Subcutaneous abdominal adipose tissue (tissue), 5 donors: ENCODE data around the gene DIP2C.

Source experiments
- H3K27ac ChIP-seq: one replicate; pipeline ENCODE4 v1.7.0; 2013; ENCODE audit warnings: low read depth, mild to moderate bottlenecking, inconsistent platforms, low read length, moderate library complexity
- H3K27me3 ChIP-seq, 5 donors: one replicate each; pipeline ENCODE4 v1.7.0; 2013; ENCODE audit warnings: low read length in 5 of 5, inconsistent platforms in 1 of 5; ENCODE audit not compliant: control insufficient read depth in 5 of 5, insufficient read depth in 4 of 5
- H3K36me3 ChIP-seq, 5 donors: one replicate each; pipeline ENCODE4 v1.7.0; 2013; ENCODE audit warnings: low read length in 5 of 5; ENCODE audit not compliant: control insufficient read depth in 5 of 5, insufficient read depth in 5 of 5
- H3K4me1 ChIP-seq, 5 donors: one replicate each; pipeline ENCODE4 v1.7.0; 2013; ENCODE audit warnings: low read length in 5 of 5, mild to moderate bottlenecking in 3 of 5, moderate library complexity in 1 of 5; ENCODE audit not compliant: control insufficient read depth in 5 of 5, insufficient read depth in 5 of 5
- H3K4me3 ChIP-seq, 5 donors: one replicate each; pipeline ENCODE4 v1.7.0; 2013; ENCODE audit warnings: low read length in 5 of 5, low read depth in 1 of 5
- H3K9ac ChIP-seq, 5 donors: one replicate each; pipeline ENCODE4 v1.7.0; 2013; ENCODE audit warnings: low read length in 5 of 5, mild to moderate bottlenecking in 4 of 5, moderate library complexity in 3 of 5
- H3K9me3 ChIP-seq, 5 donors: one replicate each; pipeline ENCODE4 v1.7.0; 2013; ENCODE audit warnings: low read length in 5 of 5; ENCODE audit not compliant: control insufficient read depth in 5 of 5
- donor health status: healthy.
- donor health status: healthy.
- donor health status: healthy.
- donor health status: healthy.
- donor health status: healthy.

The DIP2C gene

DNA sequence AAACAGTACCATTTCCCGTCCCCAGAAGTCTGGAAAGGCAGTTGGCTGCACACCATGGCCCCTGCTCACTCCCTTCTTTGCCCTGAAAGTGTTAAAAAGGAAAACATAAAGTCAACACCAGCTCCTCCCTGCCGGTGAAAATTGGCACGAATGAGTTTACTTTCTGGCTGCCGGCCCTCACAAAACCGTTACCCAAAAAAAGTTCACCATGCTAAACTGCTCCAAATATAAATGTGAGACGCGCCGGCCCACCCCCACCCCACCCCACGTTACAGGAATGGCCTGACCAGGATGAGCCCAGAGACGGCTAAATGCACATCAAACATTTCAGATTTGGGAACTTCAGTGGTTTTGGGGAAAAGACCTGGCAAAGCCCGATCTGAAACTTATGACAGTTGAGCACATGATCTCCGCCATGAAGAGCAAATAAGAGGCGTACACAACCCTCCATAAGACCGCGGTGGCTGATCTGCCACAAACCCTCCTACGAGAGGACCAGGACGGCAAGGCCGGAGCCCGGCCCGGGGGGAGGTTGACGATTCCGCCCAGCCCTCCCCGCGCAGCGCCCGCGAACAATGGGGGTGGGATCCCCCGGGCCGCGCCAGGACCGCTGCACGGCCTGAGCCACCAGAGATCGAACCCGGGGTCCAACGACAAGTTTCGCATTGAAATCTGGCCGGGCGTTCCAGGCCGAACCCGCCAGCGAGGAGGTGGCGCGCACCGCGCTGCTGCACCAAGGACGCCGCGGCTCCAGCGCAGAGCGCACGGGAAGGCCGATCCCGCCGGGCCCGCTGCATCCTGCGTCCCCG is 952 bp downstream of the DIP2C start:
- H3K9ac ChIP-seq = peak overlapping the region in 4 of 5 donors; percentile 63 to 77 (median 72)
- H3K36me3 ChIP-seq = no peaks in the 10 kb centered on the region
- H3K4me1 ChIP-seq = peaks cover 3 to 34% (median 28%) of the 10 kb centered on the region in 5 donors
- H3K9me3 ChIP-seq = no peaks in the 10 kb centered on the region
- H3K4me3 ChIP-seq = peak overlapping the region; percentile 71 to 78 (median 74)
- H3K27ac ChIP-seq = peak overlapping the region; percentile 60
- peaks cover 0 to 4% (median 0%) of the 10 kb centered on the region in 5 donors for H3K27me3 ChIP-seq

GRCh38 chr10:687583-688311 is 1.7 kb downstream of the DIP2C start:
- Histone ChIP-seq H3K9me3 (no peaks in the 10 kb centered on the region), H3K36me3 (no peaks in the 10 kb centered on the region), H3K27ac (peak overlapping the region; percentile 60), H3K27me3 (peaks cover 0 to under 1% (median 0%) of the 10 kb centered on the region in 5 donors), H3K9ac (peak overlapping the region in 4 of 5 donors; percentile 8 to 68 (median 46)), H3K4me1 (peaks cover 3 to 39% (median 34%) of the 10 kb centered on the region in 5 donors), H3K4me3 (peak overlapping the region; percentile 36 to 78 (median 74))

- peaks cover 3 to 44% (median 35%) of the 10 kb centered on the region in 5 donors for H3K4me1 ChIP-seq
- no peaks in the 10 kb centered on the region for H3K9me3 ChIP-seq
- no peaks in the 10 kb centered on the region for H3K27me3 ChIP-seq
- H3K4me3 ChIP-seq = no peak overlapping the region
- H3K27ac ChIP-seq = no peak overlapping the region
- no peaks in the 10 kb centered on the region for H3K36me3 ChIP-seq
- no peak overlapping the region for H3K9ac ChIP-seq
Measured at GRCh38 chr10:686155-686931, 3.1 kb downstream of the DIP2C start.

DNA sequence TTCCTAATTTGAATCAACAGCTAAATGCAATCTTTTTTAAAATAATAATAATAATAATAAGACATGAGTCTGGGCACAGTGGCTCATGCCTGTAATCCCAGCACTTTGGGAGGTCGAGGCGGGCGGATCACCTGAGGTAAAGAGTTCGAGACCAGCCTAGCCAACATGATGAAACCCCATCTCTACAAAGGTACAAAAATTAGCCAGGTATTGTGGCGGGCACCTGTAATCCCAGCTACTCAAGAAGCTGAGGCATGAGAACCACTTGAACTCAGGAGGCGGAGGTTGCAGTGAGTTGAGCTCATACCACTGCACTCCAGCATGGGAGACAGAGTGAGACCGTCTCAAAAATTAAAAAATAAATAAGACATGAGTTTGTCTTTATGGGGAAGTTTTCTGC is 3.9 kb downstream of the DIP2C start:
- H3K9ac ChIP-seq = no peak overlapping the region
- no peak overlapping the region for H3K27ac ChIP-seq
- H3K36me3 ChIP-seq = no peaks in the 10 kb centered on the region
- no peaks in the 10 kb centered on the region for H3K9me3 ChIP-seq
- H3K27me3 ChIP-seq = no peaks in the 10 kb centered on the region
- peaks cover 3 to 48% (median 35%) of the 10 kb centered on the region in 5 donors for H3K4me1 ChIP-seq
- no peak overlapping the region for H3K4me3 ChIP-seq

GRCh38 chr10:683448-684071 is 5.9 kb downstream of the DIP2C start:
- H3K36me3 ChIP-seq = no peaks in the 10 kb centered on the region
- peak overlapping the region in 4 of 5 donors; percentile 4 to 44 (median 24) for H3K4me3 ChIP-seq
- no peaks in the 10 kb centered on the region for H3K9me3 ChIP-seq
- peak overlapping the region in 1 of 5 donors; percentile 5 for H3K9ac ChIP-seq
- peaks cover 3 to 49% (median 33%) of the 10 kb centered on the region in 5 donors for H3K4me1 ChIP-seq
- H3K27me3 ChIP-seq = no peaks in the 10 kb centered on the region
- peak overlapping the region; percentile 24 for H3K27ac ChIP-seq

- Histone ChIP-seq H3K27ac (no peak overlapping the region), H3K4me1 (peaks cover 1 to 43% (median 30%) of the 10 kb centered on the region in 5 donors), H3K9me3 (no peaks in the 10 kb centered on the region), H3K36me3 (no peaks in the 10 kb centered on the region), H3K27me3 (no peaks in the 10 kb centered on the region), H3K4me3 (peak overlapping the region in 2 of 5 donors; percentile 4 to 12), H3K9ac (peak overlapping the region in 1 of 5 donors; percentile 5)
Measured at GRCh38 chr10:682931-683447, 6.5 kb downstream of the DIP2C start.

- H3K36me3 ChIP-seq = no peaks in the 10 kb centered on the region
- H3K4me1 ChIP-seq = peaks cover 0 to 34% (median 22%) of the 10 kb centered on the region in 5 donors
- H3K9ac ChIP-seq = no peak overlapping the region
- no peak overlapping the region for H3K4me3 ChIP-seq
- no peak overlapping the region for H3K27ac ChIP-seq
- no peaks in the 10 kb centered on the region for H3K9me3 ChIP-seq
- H3K27me3 ChIP-seq = no peaks in the 10 kb centered on the region
Measured at GRCh38 chr10:681670-682318, 7.7 kb downstream of the DIP2C start.

GRCh38 chr10:680745-681144 is 8.7 kb downstream of the DIP2C start:
- H3K4me1 ChIP-seq = peaks cover 0 to 34% (median 22%) of the 10 kb centered on the region in 5 donors
- no peaks in the 10 kb centered on the region for H3K36me3 ChIP-seq
- no peak overlapping the region for H3K9ac ChIP-seq
- no peak overlapping the region for H3K27ac ChIP-seq
- no peaks in the 10 kb centered on the region for H3K27me3 ChIP-seq
- no peak overlapping the region for H3K4me3 ChIP-seq
- no peaks in the 10 kb centered on the region for H3K9me3 ChIP-seq

DNA sequence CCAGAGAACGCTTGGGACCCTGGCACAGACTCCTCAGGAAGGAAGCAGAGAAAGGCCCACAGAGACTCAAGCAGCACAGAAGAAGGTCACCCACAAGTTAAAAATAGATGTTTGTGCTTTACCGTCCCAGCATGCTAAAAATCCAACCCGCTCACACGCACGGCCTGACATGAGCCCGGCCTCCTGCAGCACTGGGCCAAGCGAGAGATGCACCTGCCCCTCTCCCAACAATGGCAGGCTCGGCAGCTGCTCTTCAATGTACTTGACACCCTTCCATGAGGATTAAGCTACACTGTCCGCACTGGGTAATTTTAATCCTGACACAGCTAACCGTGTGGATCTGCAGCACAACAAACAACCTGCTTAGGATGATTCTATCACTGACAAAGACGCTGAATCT is 9.3 kb downstream of the DIP2C start:
- no peak overlapping the region for H3K27ac ChIP-seq
- H3K4me3 ChIP-seq = peak overlapping the region in 1 of 5 donors; percentile 13
- H3K36me3 ChIP-seq = no peaks in the 10 kb centered on the region
- H3K27me3 ChIP-seq = no peaks in the 10 kb centered on the region
- H3K4me1 ChIP-seq = peaks cover 0 to 34% (median 22%) of the 10 kb centered on the region in 5 donors
- no peaks in the 10 kb centered on the region for H3K9me3 ChIP-seq
- H3K9ac ChIP-seq = no peak overlapping the region
